HepG2 (cell line): Measurements from ENCODE around the gene TRPT1. TPM values are rescaled to one million over a fixed set of nuclear protein-coding genes. Genes with fewer than 3 reads are reported as not detected.
A peak's percentile ranks its signal among the peaks of the same experiment; 100 is the strongest.

ENCODE experiments used
- CEBPB ChIP-seq: IDR thresholded peaks from 2 replicates; pipeline ENCODE4 v1.6.1; 2011; ENCODE audit warnings: low read depth, low read length, improper control_type of control experiment, borderline replicate concordance
- HIC2 ChIP-seq: sonication (generic); formaldehyde crosslinking; IDR thresholded peaks from 2 replicates; pipeline ENCODE4 v1.9.0; 2022; ENCODE audit warnings: low read depth, missing genetic modification reagents
- HINFP ChIP-seq: sonication (generic); formaldehyde crosslinking; IDR thresholded peaks from 2 replicates; pipeline ENCODE4 v1.4.0; 2020; ENCODE audit warnings: low read depth, mild to moderate bottlenecking, missing genetic modification reagents
- MXD1 ChIP-seq: sonication (generic); formaldehyde crosslinking; IDR thresholded peaks from 2 replicates; pipeline ENCODE4 v1.4.0; 2020; ENCODE audit warnings: mild to moderate bottlenecking, missing genetic modification reagents
- MXI1 ChIP-seq: IDR thresholded peaks from 3 replicates; pipeline ENCODE4 v1.6.1; 2012; ENCODE audit warnings: low read depth, low read length, inconsistent platforms, borderline replicate concordance
- POLR2AphosphoS5 ChIP-seq: IDR thresholded peaks from 2 replicates; pipeline ENCODE4 v1.6.1; 2012; ENCODE audit warnings: low read depth, low read length
- SP5 ChIP-seq: IDR thresholded peaks from 2 replicates; pipeline ENCODE4 v1.6.1; 2016; ENCODE audit warnings: low read depth, borderline replicate concordance
- TFE3 ChIP-seq: IDR thresholded peaks from 2 replicates; pipeline ENCODE4 v1.6.1; 2016
- ZNF253 ChIP-seq: sonication (generic); formaldehyde crosslinking; IDR thresholded peaks from 2 replicates; pipeline ENCODE4 v1.8.0; 2022; ENCODE audit warnings: mild to moderate bottlenecking, missing genetic modification reagents, borderline replicate concordance
- ZNF382 ChIP-seq: sonication (generic); formaldehyde crosslinking; IDR thresholded peaks from 2 replicates; pipeline ENCODE4 v1.5.0; 2020; ENCODE audit warnings: missing genetic modification reagents, mild to moderate bottlenecking, borderline replicate concordance
- ZNF407 ChIP-seq: sonication (generic); formaldehyde crosslinking; IDR thresholded peaks from one replicate; pipeline ENCODE4 v1.5.1; 2020; ENCODE audit warnings: mild to moderate bottlenecking, missing genetic modification reagents; ENCODE audit errors: not compliant biosample characterization
- ZNF816 ChIP-seq: sonication (generic); formaldehyde crosslinking; IDR thresholded peaks from 2 replicates; pipeline ENCODE4 v1.8.0; 2022; ENCODE audit warnings: missing genetic modification reagents, mild to moderate bottlenecking, borderline replicate concordance
- ZZZ3 ChIP-seq: sonication (generic); formaldehyde crosslinking; IDR thresholded peaks from 2 replicates; pipeline ENCODE4 v1.4.0; 2020; ENCODE audit warnings: missing genetic modification reagents, mild to moderate bottlenecking, borderline replicate concordance
- polyA plus RNA-seq, 8 experiments: library from polyadenylated mRNA; depleted of rRNA in 3 of 8; stranded (reverse) in 7 of 8; unstranded in 1 of 8; fragments of >200 nt; fragmentation: Illumina TruSeq in 4 of 8; extraction: Trizol in 4 of 8; gene quantifications; 2 replicates each; pipeline versions ENCODE4 v1.2.1 to v1.2.3, GENCODE V29; 2011 to 2016; ENCODE audit warnings: low read depth in 4 of 8, missing spikeins in 1 of 8, mixed read lengths in 1 of 8; ENCODE audit not compliant: insufficient read depth in 1 of 8
- total RNA-seq, 5 experiments: library from RNA; depleted of rRNA; stranded (reverse); fragments of >200 nt; fragmentation: Illumina TruSeq; extraction: Trizol; gene quantifications; 2 replicates each; pipeline ENCODE4 v1.2.3, GENCODE V29; 2016; ENCODE audit warnings: low read depth in 1 of 5

The TRPT1 gene
- total and polyA plus RNA-seq, 2 of the 13 experiments (the other 11 are each of a cell fraction or from before 2014, with no cell fraction given) = 24.8 to 40.7 TPM

- no peak for TF ChIP-seq HINFP (CRISPR knock-in tag)
- TF ChIP-seq HIC2 = peak; percentile 47; the same call in 1 of the 2 replicates
- peak; percentile 84; the same call in 1 of the 3 replicates for TF ChIP-seq MXI1
- TF ChIP-seq SP5 (CRISPR knock-in tag) = no peak; the same call in 1 of the 2 replicates
- no peak for TF ChIP-seq CEBPB
- TF ChIP-seq TFE3 (CRISPR knock-in tag) = 0 out of 2 replicates have a peak, but pooled peaks have one; percentile 23
- no peak for TF ChIP-seq ZNF816
- TF ChIP-seq ZZZ3 = no peak
- no peak for TF ChIP-seq ZNF407 (CRISPR knock-in tag)
- TF ChIP-seq ZNF382 (CRISPR knock-in tag) = no peak
- TF ChIP-seq POLR2AphosphoS5 = peak; percentile 69
- TF ChIP-seq MXD1 (CRISPR knock-in tag) = no peak; the same call in 1 of the 2 replicates
- TF ChIP-seq ZNF253 (CRISPR knock-in tag) = no peak
Measured at GRCh38 chr11:64230171-64230984, 4.4 kb upstream of the TRPT1 start, which contains the start of gene DNAJC4 (continued).
